GM19023 (cell line): ENCODE measurements around the gene MYO7A.

Experiments
- ATAC-seq: cut with Tn5 transposase; IDR thresholded peaks from one replicate; pipeline ENCODE4 v1.9.1; 2021; ENCODE audit warnings: mild to moderate bottlenecking, moderate library complexity; ENCODE audit not compliant: unreplicated experiment

Gene MYO7A

DNA sequence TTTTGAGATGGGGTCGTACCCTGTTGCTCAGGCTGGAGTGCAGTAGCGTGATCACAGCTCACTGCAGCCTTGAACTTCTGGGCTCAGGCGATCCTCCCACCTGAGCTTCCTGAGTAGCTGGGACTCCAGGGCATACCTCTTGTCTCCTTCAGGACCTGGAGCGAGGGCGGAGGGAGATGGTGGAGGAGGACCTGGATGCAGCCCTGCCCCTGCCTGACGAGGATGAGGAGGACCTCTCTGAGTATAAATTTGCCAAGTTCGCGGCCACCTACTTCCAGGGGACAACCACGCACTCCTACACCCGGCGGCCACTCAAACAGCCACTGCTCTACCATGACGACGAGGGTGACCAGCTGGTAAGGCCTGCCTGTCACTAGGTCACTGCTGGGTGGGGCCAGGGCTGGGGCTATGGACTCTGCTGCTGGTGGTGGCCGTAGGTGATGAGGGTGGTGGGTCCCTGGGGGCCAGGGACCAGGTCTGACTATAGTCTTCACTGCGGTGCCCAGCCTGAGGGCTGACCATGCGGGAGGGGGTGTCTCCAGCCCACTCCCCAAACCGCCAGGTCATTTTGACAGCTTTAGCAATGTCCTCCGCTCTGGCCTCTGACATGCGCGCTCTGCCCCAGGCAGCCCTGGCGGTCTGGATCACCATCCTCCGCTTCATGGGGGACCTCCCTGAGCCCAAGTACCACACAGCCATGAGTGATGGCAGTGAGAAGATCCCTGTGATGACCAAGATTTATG lies 53.9 kb downstream of the MYO7A start:
- no peak for ATAC-seq

- no peak for ATAC-seq
Measured at GRCh38 chr11:77182542-77183430, 54.7 kb downstream of the MYO7A start.

DNA sequence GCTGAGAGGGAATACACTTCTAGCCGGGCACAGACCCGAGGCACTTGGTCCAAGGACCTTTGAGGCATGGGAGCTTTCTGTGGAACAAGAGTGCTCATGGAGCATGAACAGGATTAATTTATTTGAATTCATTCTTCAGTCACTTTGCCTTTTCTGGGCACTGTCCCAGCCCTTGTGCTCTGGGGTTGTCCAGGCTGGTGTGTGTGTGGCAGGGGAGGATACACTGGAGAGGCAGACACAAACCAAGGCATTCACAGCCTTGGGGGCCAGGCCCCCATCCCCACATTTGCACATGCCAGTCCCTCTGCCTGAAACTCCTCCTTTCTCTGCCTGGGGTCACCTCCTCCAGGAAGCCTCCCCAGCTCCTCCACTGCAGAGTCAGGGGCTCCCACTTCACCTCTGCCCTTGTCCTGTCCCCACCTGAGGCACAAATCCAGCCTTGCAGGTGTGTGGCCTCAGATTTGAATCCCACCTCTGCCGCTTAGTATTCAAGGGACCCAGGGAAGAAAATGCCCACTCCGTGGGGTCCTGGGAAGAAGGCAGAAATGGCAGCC lies 55.5 kb downstream of the MYO7A start:
- no peak for ATAC-seq

- ATAC-seq, result no peak
Measured at GRCh38 chr11:77184136-77184860, 56.3 kb downstream of the MYO7A start.

DNA sequence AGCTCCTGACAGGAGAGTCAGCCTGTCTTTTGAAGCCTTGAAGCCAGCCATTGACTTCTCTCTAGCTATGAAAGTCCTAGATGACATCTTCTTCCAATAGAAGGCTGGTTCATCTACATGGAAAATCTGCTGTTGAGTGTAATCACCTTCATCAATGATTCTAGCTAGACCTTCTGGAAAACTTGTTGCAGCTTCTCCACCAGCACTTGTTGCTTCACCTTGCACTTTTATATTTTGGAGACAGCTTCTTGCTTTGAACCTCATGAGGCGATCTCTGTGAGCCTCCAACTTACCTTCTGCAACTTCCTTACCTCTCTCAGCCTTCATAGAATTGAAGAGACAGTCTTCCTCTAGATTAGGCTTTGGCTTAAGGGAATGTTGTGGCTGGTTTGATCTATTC lies 58.3 kb downstream of the MYO7A start:
- ATAC-seq, result no peak

GRCh38 chr11:77187111-77187750 lies 59.2 kb downstream of the MYO7A start:
- ATAC-seq, result no peak

DNA sequence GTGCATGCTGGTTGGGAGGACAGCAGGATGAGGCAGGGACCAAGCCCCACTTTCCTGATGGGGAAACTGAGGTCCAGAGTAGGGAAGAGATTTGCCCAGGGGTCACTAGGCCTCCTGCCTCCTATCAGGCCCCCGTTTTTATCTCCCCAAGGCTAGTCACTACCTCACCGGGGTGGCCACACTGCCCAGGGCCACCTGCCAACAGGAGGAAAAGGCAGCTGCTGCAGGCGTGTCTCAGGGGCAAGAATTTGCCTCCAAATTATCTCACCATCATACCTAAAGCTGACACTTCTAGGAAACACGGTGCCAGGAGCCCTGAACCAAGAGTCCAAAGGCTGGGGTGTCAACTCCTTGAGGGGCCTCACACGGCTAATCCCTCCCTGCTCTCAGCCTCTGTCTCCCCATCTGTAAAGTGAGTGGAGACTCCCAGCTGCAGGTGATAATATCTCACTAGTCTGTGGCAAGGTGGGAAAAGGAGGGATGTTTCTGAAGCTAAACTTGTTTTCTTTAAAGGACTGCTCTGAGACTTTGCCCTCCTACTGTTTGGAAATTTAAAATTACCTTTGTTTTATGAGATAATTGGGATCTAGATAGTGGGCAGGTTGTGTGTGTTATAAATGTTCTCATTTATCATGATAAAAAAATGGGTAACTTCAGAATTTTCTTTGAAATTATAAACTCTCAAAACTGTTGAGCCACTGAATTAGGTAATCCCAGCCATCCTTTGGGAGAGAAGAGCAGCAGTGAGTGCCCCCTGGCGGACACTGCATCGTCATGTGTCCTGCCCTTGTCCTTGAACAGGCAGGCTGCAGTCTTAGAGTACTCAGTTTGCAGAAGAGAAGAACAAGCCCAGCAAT lies 60.0 kb downstream of the MYO7A start:
- peak; percentile 63 for ATAC-seq

GRCh38 chr11:77188633-77189491 lies 60.8 kb downstream of the MYO7A start:
- ATAC-seq, result no peak

GRCh38 chr11:77189588-77190210 lies 61.7 kb downstream of the MYO7A start:
- ATAC-seq, result no peak

DNA sequence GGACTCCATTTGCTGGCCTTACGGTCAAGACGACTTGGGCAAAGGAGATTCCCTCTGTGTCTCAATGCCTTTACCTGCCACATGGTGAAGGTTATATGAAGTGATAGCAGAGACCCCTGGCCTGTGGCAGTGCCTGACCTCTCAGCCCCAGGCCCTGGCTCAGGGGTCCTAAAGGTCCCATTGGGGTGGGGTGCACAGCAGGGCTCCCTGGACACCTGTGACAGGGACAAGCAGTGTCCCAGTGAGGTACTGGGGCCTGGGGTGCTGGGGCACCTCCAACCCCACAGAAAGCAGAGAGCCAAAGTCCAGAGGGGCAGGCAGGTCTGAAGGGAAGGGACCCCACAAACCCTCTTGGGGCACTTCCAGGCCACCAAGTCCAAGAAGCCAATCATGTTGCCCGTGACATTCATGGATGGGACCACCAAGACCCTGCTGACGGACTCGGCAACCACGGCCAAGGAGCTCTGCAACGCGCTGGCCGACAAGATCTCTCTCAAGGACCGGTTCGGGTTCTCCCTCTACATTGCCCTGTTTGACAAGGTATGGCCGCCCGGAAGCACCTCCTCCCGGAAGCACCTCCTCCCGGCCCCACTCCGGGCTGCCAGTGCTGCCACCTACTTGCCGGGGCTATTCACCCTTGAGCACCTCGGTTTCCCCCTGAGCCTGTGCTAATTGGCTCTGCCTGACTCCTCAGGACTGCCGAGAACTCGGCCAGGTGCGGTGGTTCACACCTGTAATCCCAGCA lies 62.5 kb downstream of the MYO7A start:
- ATAC-seq, result no peak

- ATAC-seq, result no peak
Measured at GRCh38 chr11:77191429-77191822, 63.4 kb downstream of the MYO7A start.

DNA sequence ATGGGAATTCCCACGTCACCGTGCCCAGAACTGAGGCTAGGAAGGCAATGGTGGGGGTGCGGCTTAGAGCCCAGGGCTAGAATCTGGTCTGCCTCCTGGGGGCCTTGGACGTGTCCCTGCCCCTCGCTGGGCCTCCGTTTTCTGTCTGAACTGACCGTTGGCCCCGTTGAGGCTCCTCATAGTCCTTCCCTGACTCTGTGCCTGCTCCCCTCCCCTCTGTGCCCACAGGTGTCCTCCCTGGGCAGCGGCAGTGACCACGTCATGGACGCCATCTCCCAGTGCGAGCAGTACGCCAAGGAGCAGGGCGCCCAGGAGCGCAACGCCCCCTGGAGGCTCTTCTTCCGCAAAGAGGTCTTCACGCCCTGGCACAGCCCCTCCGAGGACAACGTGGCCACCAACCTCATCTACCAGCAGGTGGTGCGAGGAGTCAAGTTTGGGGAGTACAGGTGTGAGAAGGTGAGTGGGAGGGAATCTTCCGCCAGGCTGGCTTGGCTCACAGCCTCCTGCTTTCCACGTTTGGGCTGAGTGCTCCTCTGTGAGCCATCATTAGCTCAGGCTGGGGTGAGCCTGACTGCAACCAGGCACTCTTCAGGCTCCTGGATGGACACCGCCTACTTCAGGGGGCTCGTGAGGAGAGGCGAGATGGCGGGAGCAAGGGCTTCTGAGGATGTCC lies 63.9 kb downstream of the MYO7A start:
- no peak for ATAC-seq

DNA sequence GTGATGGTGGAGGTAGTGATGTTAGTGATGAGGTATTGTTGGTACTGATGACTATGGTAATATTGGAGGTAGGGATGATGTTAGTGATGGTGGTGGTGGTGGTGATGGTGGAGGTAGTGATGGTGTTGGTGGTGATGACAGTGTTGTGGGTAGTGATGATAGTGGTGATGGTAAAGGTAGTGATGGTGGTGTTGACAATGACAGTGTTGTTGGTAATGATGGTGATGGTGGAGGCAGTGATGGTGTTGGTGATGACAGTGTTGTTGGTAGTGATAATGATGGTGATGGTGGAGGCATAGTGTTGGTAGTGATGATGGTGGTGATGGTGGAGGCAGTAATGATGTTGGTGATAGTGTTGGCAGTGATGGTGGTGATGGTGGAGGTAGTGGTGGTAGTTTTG lies 65.1 kb downstream of the MYO7A start:
- ATAC-seq, result no peak

DNA sequence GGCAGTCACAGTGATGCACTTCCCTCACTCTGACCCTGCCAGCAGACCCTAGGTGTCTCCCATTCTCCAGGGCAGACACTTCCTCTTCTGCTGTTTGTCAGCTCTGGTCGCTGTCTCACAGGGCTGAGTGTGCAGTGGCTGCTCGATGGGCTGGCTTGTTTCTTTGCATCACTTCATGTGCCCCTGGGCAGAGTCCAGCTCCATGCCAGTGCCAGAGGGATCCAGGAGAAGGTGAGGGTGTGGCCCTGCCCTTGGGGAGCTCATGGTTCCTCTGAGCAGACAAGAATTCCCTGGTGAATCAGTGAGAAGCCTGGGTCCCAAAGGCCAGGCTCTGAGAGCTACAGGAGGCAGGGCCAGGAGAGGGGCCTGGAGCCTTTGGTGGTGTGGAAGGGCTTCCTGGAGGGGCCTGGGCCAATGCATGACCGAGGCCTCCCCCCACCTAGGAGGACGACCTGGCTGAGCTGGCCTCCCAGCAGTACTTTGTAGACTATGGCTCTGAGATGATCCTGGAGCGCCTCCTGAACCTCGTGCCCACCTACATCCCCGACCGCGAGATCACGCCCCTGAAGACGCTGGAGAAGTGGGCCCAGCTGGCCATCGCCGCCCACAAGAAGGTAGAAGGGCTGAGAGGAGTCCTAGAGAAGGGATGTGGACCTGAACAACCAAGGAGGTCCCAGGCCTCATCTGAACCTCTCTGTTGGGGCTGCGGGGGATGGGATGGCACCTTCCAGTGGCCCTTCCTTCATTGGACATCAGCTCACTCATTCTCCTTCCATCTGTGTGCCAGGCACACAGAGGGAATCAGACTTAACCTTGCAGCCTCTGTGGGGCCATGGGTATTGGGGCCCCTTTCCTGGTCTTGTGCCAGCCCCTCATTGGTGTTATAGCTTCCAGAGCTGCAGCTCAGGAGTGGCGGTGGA lies 66.1 kb downstream of the MYO7A start:
- ATAC-seq, result no peak

DNA sequence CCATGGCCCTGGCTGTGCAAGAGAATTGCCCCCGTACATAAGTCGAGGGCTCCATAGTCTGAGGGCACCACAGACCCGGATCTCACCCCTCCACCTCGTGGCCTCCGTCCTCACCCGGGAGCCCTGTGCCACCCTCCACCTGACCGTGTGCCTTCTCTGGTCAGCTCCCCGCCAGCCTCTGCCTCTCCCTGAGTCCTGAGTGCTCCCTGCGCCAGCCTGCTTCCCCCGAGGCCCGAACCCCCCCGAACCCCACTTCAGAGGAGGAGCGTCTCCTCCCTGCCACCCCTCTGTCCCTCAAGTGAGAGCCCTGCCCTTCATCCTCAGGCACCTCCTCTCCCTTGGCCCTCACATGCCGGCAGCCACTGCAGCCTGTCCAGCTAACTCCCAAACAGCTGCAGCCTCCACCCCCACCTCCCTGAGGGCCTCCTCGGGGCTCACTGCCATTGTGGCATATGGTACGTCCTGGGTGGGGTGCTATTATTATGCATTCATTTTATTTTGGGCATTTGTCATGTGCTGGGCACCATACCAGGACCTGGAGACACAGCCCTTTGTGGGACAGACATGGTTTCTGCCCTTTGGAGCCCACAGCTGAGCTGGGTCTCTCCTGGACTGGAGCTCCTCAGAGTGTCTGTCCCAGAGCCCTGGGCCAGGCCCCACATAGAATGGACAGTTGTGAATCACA lies 67.2 kb downstream of the MYO7A start:
- ATAC-seq, result no peak

- no peak for ATAC-seq
Measured at GRCh38 chr11:77196961-77197360, 68.9 kb downstream of the MYO7A start.
